ENCODE results near the gene ID1. TPM values are rescaled to one million over a fixed set of nuclear protein-coding genes. Genes with fewer than 3 reads are reported as not detected.

ID1 gene
- total and polyA plus RNA-seq, 10 of the 15 experiments (the other 5 are each of a cell fraction or from before 2014, with no cell fraction given) = 0.09 to 1.3 (median 0.47) TPM; not detected in 2

DNA sequence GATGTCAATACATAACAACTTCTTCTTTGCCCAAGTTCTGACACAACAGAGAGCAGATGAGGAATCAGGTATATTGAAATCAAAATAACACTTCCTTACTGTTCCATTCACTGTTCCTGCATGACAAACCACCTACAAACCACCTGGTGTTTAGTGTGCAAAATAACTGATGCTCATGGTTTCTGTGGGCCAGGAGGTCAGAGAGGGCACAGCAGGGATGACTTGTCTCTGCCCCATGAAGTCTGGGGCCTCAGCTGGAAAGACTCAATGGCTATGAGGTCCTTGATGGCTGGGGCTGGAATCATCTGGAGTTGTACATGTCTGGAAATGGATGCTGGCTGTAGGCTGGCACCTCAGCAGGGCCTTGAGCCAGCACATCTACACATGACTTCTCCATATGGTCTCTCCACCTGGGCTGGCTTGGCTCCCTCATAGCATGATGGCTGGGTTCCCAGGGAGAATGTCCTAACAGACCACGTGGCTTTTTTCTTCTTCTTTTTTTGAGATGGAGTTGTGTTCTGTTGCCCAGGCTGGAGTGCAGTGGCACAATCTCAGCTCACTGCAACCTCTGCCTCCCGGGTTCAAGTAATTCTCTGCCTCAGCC, 25.2 kb downstream of the ID1 start:
- no peaks in the 10 kb centered on the region for H3K27me3 ChIP-seq (replicated peaks in 1 of 2; ENCODE audit: control insufficient read depth in 2 of 2, insufficient read depth in 2 of 2, low read length in 1 of 2)
- no peaks in the 10 kb centered on the region for H3K4me1 ChIP-seq (ENCODE audit: control insufficient read depth, insufficient read depth, low read length)
- H3K4me3 ChIP-seq = no peak overlapping the region
- SMC1A ChIA-PET (ENCODE audit: uncharacterized antibody, unreplicated experiment) = interaction anchor here (0.7 kb wide), 1 partner anchor 10 kb away, joined by 3 read pairs; no protein-coding TSS in a partner anchor
- H3K36me3 ChIP-seq (ENCODE audit: control insufficient read depth in 2 of 2, insufficient read depth in 2 of 2, low read length in 1 of 2) = no peaks in the 10 kb centered on the region
- H3K9ac ChIP-seq (ENCODE audit: control insufficient read depth, insufficient read depth, low read length) = no peak overlapping the region
- DNase-seq (ENCODE audit: low read depth, low spot score) (no peak), FAIRE-seq (no peak), ATAC-seq (peak; percentile 64)
- CTCF ChIA-PET = interaction anchor here (0.6 to 2.5 kb wide), 2 partner anchors 93 to 216 kb away, joined by 5 to 11 read pairs; no protein-coding TSS in a partner anchor
- BruUV-seq (replicated peaks) = no TSS peak
- no peaks in the 10 kb centered on the region for H3K79me2 ChIP-seq (ENCODE audit: control insufficient read depth, insufficient read depth, low read length)
- H4K20me1 ChIP-seq (ENCODE audit: control insufficient read depth, insufficient read depth) = no peaks in the 10 kb centered on the region
- H3K27ac ChIP-seq (ENCODE audit: control insufficient read depth, insufficient read depth) = no peak overlapping the region
- in situ Hi-C loops (cut with MboI) = no loop called here
- intact Hi-C loops (cut with micrococcal nuclease; ENCODE audit: unreplicated experiment) = no loop called here
- H3K4me2 ChIP-seq (ENCODE audit: control insufficient read depth, insufficient read depth) = no peak overlapping the region
- no peaks in the 10 kb centered on the region for H3K9me3 ChIP-seq (replicated peaks; ENCODE audit: control insufficient read depth, insufficient read depth, low read length)
- H2AFZ ChIP-seq (ENCODE audit: control insufficient read depth, low read depth, low read length) = no peak overlapping the region
- POLR2A ChIA-PET = interaction anchor here (0.7 to 0.9 kb wide), 2 partner anchors 150 to 773 kb away, joined by 4 to 5 read pairs; no protein-coding TSS in a partner anchor
- 56% methylated on average over 2 of the region's 2 CpGs for WGBS (ENCODE audit: insufficient coverage, insufficient replicate concordance, low lambda C conversion rate, missing lambda C conversion rate)
- no peak for TF ChIP-seq ESRRA (IDR thresholded peaks at IDR 0.05; ENCODE audit: low read length)
- TF ChIP-seq NR2F1 (conservative IDR thresholded peaks at IDR 0.05) = peak; percentile 89
- TF ChIP-seq, protein P1, sequence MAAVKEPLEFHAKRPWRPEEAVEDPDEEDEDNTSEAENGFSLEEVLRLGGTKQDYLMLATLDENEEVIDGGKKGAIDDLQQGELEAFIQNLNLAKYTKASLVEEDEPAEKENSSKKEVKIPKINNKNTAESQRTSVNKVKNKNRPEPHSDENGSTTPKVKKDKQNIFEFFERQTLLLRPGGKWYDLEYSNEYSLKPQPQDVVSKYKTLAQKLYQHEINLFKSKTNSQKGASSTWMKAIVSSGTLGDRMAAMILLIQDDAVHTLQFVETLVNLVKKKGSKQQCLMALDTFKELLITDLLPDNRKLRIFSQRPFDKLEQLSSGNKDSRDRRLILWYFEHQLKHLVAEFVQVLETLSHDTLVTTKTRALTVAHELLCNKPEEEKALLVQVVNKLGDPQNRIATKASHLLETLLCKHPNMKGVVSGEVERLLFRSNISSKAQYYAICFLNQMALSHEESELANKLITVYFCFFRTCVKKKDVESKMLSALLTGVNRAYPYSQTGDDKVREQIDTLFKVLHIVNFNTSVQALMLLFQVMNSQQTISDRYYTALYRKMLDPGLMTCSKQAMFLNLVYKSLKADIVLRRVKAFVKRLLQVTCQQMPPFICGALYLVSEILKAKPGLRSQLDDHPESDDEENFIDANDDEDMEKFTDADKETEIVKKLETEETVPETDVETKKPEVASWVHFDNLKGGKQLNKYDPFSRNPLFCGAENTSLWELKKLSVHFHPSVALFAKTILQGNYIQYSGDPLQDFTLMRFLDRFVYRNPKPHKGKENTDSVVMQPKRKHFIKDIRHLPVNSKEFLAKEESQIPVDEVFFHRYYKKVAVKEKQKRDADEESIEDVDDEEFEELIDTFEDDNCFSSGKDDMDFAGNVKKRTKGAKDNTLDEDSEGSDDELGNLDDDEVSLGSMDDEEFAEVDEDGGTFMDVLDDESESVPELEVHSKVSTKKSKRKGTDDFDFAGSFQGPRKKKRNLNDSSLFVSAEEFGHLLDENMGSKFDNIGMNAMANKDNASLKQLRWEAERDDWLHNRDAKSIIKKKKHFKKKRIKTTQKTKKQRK (IDR thresholded peaks at IDR 0.05; ENCODE audit: low read depth, low read length) = no peak
- TF ChIP-seq RFX5 (IDR thresholded peaks at IDR 0.05; ENCODE audit: low read depth, low read length) = no peak
- RAD21 ChIA-PET (ENCODE audit: unreplicated experiment) = interaction anchor here (1.0 kb wide), 1 partner anchor 61 kb away, joined by 3 read pairs; no protein-coding TSS in a partner anchor
